ENCODE results near the gene SLC39A13.

GRCh38 chr11:47359162-47359561, 49.2 kb upstream of the SLC39A13 start:
- TF ChIP-seq POLR2A (IDR thresholded peaks at IDR 0.05) (no peak), CTCF (IDR thresholded peaks at IDR 0.05) (no peak), EP300 (IDR thresholded peaks at IDR 0.05) (no peak)

All from gastroesophageal sphincter (tissue), 3 donors.